AG04450 (cell line): ENCODE data around the gene LRMDA. TPM values are rescaled to one million over a fixed set of nuclear protein-coding genes. Genes with fewer than 3 reads are reported as not detected.

Source experiments
- CTCF ChIA-PET: fragments of 300-600, 350-600 bp; formaldehyde crosslinking; extraction: SDS; loops from one replicate; lab custom pipeline; 2022; ENCODE audit warnings: antibody characterized with exemption, inconsistent platforms; lab: Charles Lee
- POLR2A ChIA-PET: fragments of 350-600 bp; formaldehyde crosslinking; extraction: SDS; loops from one replicate; lab custom pipeline; 2021; ENCODE audit warnings: antibody characterized with exemption, inconsistent platforms; lab: Yijun Ruan, JAX
- DNase-seq: peaks from one replicate; pipeline ENCODE4 v3.0.0-alpha.2; 2011; ENCODE audit warnings: low read depth, low spot score
- H3K27ac ChIP-seq: one replicate; pipeline ENCODE4 v1.5.1; 2012; ENCODE audit warnings: low read depth, low read length, control low read depth
- H3K27me3 ChIP-seq: one replicate; pipeline ENCODE4 v1.6.0; 2012; ENCODE audit warnings: low read length; ENCODE audit not compliant: control insufficient read depth, insufficient read depth
- H3K4me3 ChIP-seq: 2 replicates; pipeline ENCODE4 v1.5.1; 2011; ENCODE audit warnings: mild to moderate bottlenecking, low read depth, low read length, control low read depth
- H3K9me3 ChIP-seq: 2 replicates; pipeline ENCODE4 v1.5.1; 2012; ENCODE audit warnings: low read length; ENCODE audit not compliant: control insufficient read depth, insufficient read depth
- CTCF ChIP-seq: IDR thresholded peaks from 2 replicates; pipeline ENCODE4 v1.5.1; 2011; ENCODE audit warnings: low read depth, low read length, control low read depth, inconsistent platforms
- polyA plus RNA-seq: library from polyadenylated mRNA; depleted of rRNA; stranded (reverse); fragments of >200 nt; gene quantifications from 2 replicates; pipeline ENCODE4 v1.2.3, GENCODE V29; 2011

LRMDA gene
- polyA plus RNA-seq, 1 experiment = 0.12 TPM

- H3K4me3 ChIP-seq = no peak overlapping the region
- no peaks in the 10 kb centered on the region for H3K9me3 ChIP-seq
- TF ChIP-seq CTCF = no peak
- ChIA-PET POLR2A (no interaction called here), CTCF (no interaction called here)
- peaks cover 17% of the 10 kb centered on the region for H3K27me3 ChIP-seq
- H3K27ac ChIP-seq = no peak overlapping the region
- no peak for DNase-seq
Measured at GRCh38 chr10:76122056-76122455, 690.6 kb downstream of the LRMDA start.

- no peak overlapping the region for H3K27ac ChIP-seq
- no peaks in the 10 kb centered on the region for H3K9me3 ChIP-seq
- ChIA-PET POLR2A (no interaction called here), CTCF (no interaction called here)
- H3K27me3 ChIP-seq = peaks cover 17% of the 10 kb centered on the region
- DNase-seq = no peak
- H3K4me3 ChIP-seq = no peak overlapping the region
- no peak for TF ChIP-seq CTCF
Measured at GRCh38 chr10:76124280-76124679, 692.9 kb downstream of the LRMDA start.

- ChIA-PET POLR2A (no interaction called here), CTCF (no interaction called here)
- Histone ChIP-seq H3K27ac (no peak overlapping the region), H3K4me3 (no peak overlapping the region), H3K9me3 (no peaks in the 10 kb centered on the region), H3K27me3 (peaks cover 17% of the 10 kb centered on the region)
- no peak for TF ChIP-seq CTCF
- no peak for DNase-seq
Measured at GRCh38 chr10:76125900-76126299, 694.5 kb downstream of the LRMDA start.

GRCh38 chr10:76126607-76127527 lies 695.4 kb downstream of the LRMDA start:
- H3K27ac ChIP-seq = no peak overlapping the region
- TF ChIP-seq CTCF = no peak
- POLR2A ChIA-PET = no interaction called here
- DNase-seq = no peak
- no peak overlapping the region for H3K4me3 ChIP-seq
- no peaks in the 10 kb centered on the region for H3K9me3 ChIP-seq
- CTCF ChIA-PET = no interaction called here
- H3K27me3 ChIP-seq = peaks cover 17% of the 10 kb centered on the region

- Histone ChIP-seq H3K27me3 (peaks cover 15% of the 10 kb centered on the region), H3K9me3 (no peaks in the 10 kb centered on the region), H3K27ac (no peak overlapping the region), H3K4me3 (no peak overlapping the region)
- no peak for TF ChIP-seq CTCF
- POLR2A ChIA-PET = no interaction called here
- no peak for DNase-seq
- CTCF ChIA-PET = interaction anchor here (0.6 kb wide), 1 partner anchor 117 kb away, joined by 3 read pairs; no protein-coding TSS in a partner anchor
Measured at GRCh38 chr10:76127984-76128589, 696.7 kb downstream of the LRMDA start.
